GM19043 (cell line): ENCODE measurements around the gene PER3.
"Not testable (repeated sequence)": the region's sequence is repeated elsewhere in the genome, so short reads cannot be mapped to it uniquely, and the experiment has no call there.

Experiments used
- ATAC-seq: cut with Tn5 transposase; IDR thresholded peaks from one replicate; pipeline ENCODE4 v1.9.1; 2021; ENCODE audit warnings: low read depth; ENCODE audit not compliant: unreplicated experiment

PER3 gene

GRCh38 chr1:7777591-7777990 is 6.5 kb upstream of the PER3 start:
- ATAC-seq, result no peak

DNA sequence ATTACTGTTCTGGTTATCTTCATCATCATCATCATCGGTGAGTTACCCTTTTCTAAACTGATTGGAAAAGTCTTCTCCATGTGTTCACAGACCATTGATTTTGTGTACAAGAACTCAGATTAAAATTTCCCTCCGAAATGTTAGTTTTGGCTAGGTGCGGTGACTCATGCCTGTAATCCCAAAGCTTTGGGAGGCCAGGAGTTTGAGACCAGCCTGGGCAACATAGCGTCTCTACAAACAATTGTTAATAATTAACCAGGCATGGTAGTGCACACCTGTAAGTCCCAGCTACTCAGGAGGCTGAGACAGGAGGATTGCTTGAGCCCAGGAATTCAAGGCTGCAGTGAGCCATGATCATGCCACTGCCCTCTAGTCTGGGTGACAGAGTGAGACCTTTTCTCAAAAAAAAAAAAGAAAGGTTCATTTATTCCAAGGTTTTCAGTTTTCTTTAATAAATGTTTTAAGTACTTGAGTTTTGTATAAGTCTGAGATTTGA is 5.9 kb upstream of the PER3 start:
- ATAC-seq, result no peak

GRCh38 chr1:7780976-7781375 is 3.1 kb upstream of the PER3 start:
- no peak for ATAC-seq

DNA sequence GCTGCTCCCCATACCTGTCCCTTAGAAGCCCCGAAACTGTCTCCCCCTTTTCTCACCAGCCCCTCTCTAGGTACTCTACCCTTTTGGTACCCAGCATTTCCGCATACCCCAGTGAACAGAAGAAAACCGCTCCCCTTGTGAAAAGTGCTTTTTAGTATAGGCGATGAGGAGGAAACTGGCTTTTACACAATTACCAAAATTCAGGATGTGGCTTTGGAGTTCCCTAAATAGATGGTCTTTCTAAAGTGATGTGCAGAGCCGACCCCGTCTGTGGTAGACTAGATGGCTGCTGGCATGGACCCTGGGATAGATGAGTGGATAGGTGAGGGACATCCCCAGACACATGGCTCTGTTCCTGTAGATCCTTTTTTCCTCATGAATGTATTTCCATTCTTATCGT is 2.6 kb upstream of the PER3 start:
- ATAC-seq, result no peak

GRCh38 chr1:7781923-7782495 is 2.1 kb upstream of the PER3 start:
- ATAC-seq, result no peak

DNA sequence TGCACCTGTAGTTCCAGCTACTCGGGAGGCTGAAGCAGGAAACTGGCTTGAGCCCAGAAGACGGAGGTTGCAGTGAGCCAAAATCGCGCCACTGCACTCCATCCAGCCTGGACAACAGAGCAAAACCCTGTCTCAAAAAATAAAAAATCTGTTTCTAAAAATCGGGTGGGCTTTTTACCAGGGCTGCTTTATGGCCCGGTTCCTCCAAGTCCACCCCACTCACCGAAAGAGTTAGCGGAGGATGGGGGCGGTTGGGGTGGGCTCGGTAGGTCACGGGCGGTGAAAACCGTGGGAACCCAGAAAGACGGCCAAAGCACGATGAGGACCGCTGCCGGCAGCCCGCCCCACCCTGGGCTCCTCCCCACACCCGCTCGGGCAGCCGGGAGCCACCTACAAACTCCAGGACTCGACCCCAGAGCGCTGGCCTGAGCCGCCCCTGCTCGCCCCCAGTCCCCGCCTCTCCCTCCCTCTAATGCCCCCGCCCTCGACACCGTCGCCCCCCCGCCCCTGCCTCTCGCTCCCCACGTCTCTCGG is 846 bp upstream of the PER3 start:
- no peak for ATAC-seq

DNA sequence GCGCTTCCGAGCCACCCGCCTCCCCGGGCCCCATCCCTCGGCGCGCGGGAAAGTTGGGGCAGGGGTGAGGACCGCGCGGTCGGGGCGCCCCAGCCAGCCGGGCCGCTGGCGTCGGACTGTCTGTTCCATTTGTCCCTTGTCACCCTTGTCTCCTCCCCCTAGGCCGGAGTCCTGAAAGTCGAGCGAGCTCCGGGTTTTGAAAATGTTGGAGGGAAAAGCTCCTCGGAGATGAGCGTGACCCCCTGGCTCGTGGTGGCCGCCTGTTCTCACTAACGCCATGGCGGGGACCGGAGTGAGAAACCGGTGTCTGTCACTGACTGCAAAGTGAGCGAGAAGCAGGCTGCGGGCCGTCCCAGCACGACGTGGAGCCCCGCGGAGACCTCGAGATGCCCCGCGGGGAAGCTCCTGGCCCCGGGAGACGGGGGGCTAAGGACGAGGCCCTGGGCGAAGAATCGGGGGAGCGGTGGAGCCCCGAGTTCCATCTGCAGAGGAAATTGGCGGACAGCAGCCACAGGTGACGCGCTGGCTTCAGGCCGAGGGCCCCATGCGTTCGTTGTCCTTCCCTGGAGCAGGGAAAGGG is 491 bp downstream of the PER3 start:
- ATAC-seq, result no peak

DNA sequence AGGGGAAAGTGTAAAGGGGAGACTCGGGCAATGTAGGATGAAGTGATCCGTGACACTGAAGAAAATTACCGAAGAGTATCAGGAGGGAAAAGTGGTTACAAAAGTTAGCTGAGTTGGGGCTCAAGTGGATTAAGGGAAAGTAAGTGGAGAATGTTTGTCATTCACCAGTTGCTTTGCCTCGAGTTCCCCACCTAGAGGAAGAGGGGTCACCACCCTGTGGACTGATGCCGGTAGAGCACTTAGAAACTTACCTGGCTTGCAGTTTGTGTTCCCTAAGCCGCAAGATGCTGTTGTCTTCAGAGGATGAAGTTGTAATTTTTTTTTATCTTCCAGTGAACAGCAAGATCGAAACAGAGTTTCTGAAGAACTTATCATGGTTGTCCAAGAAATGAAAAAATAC is 1.0 kb downstream of the PER3 start:
- no peak for ATAC-seq

DNA sequence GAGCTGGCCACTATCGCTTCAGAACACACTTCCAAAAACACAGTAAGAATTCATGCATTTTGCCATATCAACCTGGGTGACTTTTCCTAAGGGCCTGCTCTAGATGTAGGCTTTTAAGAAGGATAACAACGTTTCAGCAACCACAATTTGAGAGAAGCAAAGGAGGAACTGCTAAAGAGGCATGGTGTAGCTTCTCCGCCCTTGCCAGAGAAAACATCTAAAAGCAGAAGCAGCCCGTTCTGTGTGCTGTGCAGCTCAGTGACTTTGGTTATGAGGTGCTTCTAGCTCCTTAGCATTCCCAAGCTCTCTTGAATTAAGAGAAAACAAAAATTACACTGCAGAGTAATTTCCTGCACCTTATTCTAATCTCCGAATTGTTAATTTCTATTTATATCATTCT is 2.7 kb downstream of the PER3 start:
- no peak for ATAC-seq

DNA sequence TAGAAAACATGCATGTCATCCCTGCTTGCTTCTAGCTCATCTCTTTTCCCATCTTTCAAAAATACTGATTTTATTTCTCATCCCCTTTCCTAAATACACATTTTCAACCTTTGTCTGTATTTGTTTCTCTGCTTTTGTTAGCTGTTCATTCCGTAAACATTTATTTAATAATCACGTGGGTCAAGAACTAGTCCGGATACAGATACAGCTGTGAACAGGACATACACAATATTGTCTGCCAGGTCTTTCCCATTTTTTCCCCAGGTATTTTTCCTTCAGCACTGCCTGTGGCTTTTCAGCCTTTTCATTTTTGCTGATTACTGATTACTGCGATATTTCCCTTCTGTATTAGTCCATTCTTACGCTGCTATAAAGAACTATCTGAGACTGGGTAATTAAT is 5.7 kb downstream of the PER3 start:
- no peak for ATAC-seq

DNA sequence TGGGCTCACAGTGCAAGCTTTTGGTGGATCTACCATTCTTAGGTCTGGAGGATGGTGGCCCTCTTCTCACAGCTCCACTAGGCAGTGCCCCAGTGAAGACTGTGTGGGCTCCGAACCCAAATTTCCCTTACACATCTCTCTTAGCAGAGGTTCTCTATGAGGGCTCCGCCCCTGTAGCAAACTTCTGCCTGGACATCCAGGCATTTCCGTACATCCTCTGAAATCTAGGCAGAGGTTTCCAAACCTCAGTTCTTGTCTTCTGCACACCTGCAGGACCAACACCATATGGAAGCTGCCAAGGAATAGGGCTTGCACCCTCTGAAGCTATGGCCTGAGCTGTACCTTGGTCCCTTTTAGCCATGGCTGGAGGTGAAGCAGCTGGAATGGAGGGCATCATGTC is 6.9 kb downstream of the PER3 start:
- not testable (repeated sequence) for ATAC-seq

DNA sequence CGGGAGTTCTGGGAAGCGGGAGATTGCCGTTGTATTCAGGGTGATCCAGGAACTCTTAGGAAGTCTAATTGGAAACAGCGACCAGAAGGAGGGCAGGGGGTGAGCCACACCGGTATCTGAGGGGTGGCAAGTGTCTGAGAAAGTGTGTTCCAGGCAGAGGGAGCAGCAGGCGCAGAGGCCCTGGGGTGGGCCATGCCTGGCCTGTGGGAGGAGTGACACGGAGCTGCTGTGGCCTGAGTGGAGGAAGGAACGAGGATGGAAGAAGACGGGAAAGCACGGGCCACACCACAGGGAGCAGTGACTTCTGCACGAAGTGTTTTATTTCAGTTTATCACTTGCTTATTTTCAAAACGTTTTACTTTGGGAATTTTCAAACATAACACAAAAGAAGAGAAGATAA is 11.3 kb downstream of the PER3 start:
- ATAC-seq, result no peak

- ATAC-seq, result no peak
Observed at GRCh38 chr1:7805460-7805859, 21.4 kb downstream of the PER3 start.

- ATAC-seq, result no peak
Observed at GRCh38 chr1:7808253-7808844, 24.3 kb downstream of the PER3 start.

DNA sequence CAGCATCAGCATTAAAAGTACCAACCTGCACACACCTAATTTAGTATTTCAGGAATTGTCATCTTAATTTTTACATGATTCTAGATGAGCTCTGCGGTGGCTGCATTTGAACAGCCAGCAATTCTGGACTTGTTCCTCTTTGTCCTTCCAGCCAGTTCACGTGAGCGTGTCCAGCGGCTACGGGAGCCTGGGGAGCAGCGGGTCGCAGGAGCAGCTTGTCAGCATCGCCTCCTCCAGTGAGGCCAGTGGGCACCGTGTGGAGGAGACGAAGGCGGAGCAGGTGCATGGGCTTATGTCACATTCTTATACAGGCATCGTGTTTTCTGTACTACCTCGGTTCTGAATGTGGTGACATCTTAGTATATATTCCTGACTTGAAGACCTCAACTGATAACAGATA is 25.7 kb downstream of the PER3 start:
- ATAC-seq, result no peak

- ATAC-seq, result no peak
Observed at GRCh38 chr1:7810395-7810794, 26.3 kb downstream of the PER3 start.

GRCh38 chr1:7811476-7811875 is 27.4 kb downstream of the PER3 start:
- ATAC-seq, result no peak

- no peak for ATAC-seq
Observed at GRCh38 chr1:7813677-7814373, 29.7 kb downstream of the PER3 start.

GRCh38 chr1:7821282-7821681 is 37.2 kb downstream of the PER3 start:
- ATAC-seq, result no peak

GRCh38 chr1:7824701-7825100 is 40.6 kb downstream of the PER3 start:
- ATAC-seq, result no peak

DNA sequence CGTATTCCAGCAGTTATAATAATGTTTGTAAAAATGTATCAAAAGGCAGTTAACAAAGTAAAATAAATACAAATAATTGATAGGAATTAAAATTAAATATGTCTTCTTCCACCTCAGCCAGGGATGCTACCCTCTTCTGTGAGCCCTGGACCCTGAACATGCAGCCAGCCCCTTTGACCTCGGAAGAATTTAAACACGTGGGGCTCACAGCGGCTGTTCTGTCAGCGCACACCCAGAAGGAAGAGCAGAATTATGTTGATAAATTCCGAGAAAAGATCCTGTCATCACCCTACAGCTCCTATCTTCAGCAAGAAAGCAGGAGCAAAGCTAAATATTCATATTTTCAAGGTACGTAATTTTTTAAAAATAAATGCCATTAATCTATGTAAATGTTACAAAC is 42.3 kb downstream of the PER3 start:
- no peak for ATAC-seq
